K562 (cell line): Measurements from ENCODE around the gene CRYBG1. TPM values are rescaled to one million over a fixed set of nuclear protein-coding genes. Genes with fewer than 3 reads are reported as not detected.

Experiments
- BHLHE40 ChIP-seq: IDR thresholded peaks from 2 replicates; pipeline ENCODE4 v1.6.1; 2011; ENCODE audit warnings: low read length, improper control_type of control experiment
- CREBBP ChIP-seq: IDR thresholded peaks from one replicate; pipeline ENCODE4 v1.6.1; 2012; ENCODE audit warnings: low read depth, mild to moderate bottlenecking, control low read depth, inconsistent platforms, low read length
- DNMT1 ChIP-seq: fragments of 450-650 bp; IDR thresholded peaks from 2 replicates; pipeline ENCODE4 v1.6.1; 2016; ENCODE audit warnings: antibody characterized with exemption, mild to moderate bottlenecking
- EHMT2 ChIP-seq: fragments of 450-650 bp; IDR thresholded peaks from 2 replicates; pipeline ENCODE4 v1.6.1; 2018; ENCODE audit warnings: antibody characterized with exemption
- HINFP ChIP-seq: fragments of 450-650 bp; conservative IDR thresholded peaks from 2 replicates; pipeline ENCODE4 v1.6.1; 2016; ENCODE audit warnings: missing genetic modification characterization, low read depth, mild to moderate bottlenecking, control low read depth, missing compliant biosample characterization
- HNRNPLL ChIP-seq: fragments of 200-400 bp; formaldehyde crosslinking; IDR thresholded peaks from 2 replicates; pipeline ENCODE4 v1.6.1; 2017; ENCODE audit warnings: low read length, low read depth, mild to moderate bottlenecking; ENCODE audit not compliant: poor library complexity, severe bottlenecking
- HNRNPUL1 ChIP-seq: fragments of 200-400 bp; formaldehyde crosslinking; IDR thresholded peaks from 2 replicates; pipeline ENCODE4 v1.6.1; 2017; ENCODE audit warnings: low read length
- LARP7 ChIP-seq: fragments of 450-650 bp; IDR thresholded peaks from 2 replicates; pipeline ENCODE4 v1.6.1; 2016
- MAFG ChIP-seq: fragments of 450-650 bp; conservative IDR thresholded peaks from 2 replicates; pipeline ENCODE4 v1.6.1; 2016; ENCODE audit warnings: missing genetic modification characterization, missing compliant biosample characterization
- MLLT1 ChIP-seq, 2 experiments: fragments of 450-650 bp; IDR thresholded peaks; 2 replicates each; pipeline ENCODE4 v1.6.1; 2016
- NCOA2 ChIP-seq, 2 experiments: fragments of 450-650 bp; IDR thresholded peaks; 2 replicates each; pipeline ENCODE4 v1.6.1; 2018; ENCODE audit warnings: mild to moderate bottlenecking in 2 of 2, moderate library complexity in 1 of 2; ENCODE audit not compliant: partially characterized antibody in 2 of 2
- NCOA4 ChIP-seq: fragments of 450-650 bp; IDR thresholded peaks from 2 replicates; pipeline ENCODE4 v1.6.1; 2018; ENCODE audit warnings: mild to moderate bottlenecking; ENCODE audit not compliant: partially characterized antibody
- NCOR1 ChIP-seq: fragments of 450-650 bp; IDR thresholded peaks from 2 replicates; pipeline ENCODE4 v1.6.1; 2016; ENCODE audit warnings: mild to moderate bottlenecking, moderate library complexity
- NFYB ChIP-seq: IDR thresholded peaks from 2 replicates; pipeline ENCODE4 v1.6.1; 2011; ENCODE audit warnings: mild to moderate bottlenecking, moderate library complexity; ENCODE audit not compliant: insufficient read length; ENCODE audit errors: extremely low read depth
- PHB ChIP-seq: fragments of 250-450 bp; sonication (Bioruptor Pico); IDR thresholded peaks from 2 replicates; pipeline ENCODE4 v1.5.0; 2021
- POU5F1 ChIP-seq: fragments of 150-350 bp; IDR thresholded peaks from 2 replicates; pipeline ENCODE4 v1.6.1; 2014; ENCODE audit warnings: borderline replicate concordance, low read length, low read depth, mild to moderate bottlenecking; ENCODE audit not compliant: partially characterized antibody
- RFX5 ChIP-seq: IDR thresholded peaks from 2 replicates; pipeline ENCODE4 v1.6.1; 2011; ENCODE audit warnings: low read depth, mild to moderate bottlenecking, improper control_type of control experiment, low read length
- SMARCE1 ChIP-seq: fragments of 450-650 bp; IDR thresholded peaks from 2 replicates; pipeline ENCODE4 v1.7.1; 2016; ENCODE audit warnings: mild to moderate bottlenecking
- SNRNP70 ChIP-seq: fragments of 200-400 bp; formaldehyde crosslinking; optimal IDR thresholded peaks from 2 replicates; pipeline ENCODE3; 2017; ENCODE audit warnings: low read depth, low read length
- SUPT5H ChIP-seq: fragments of 450-650 bp; IDR thresholded peaks from 2 replicates; pipeline ENCODE4 v1.6.1; 2016
- TOE1 ChIP-seq, 2 experiments: fragments of 450-650 bp in 1 of 2; sonication (generic) in 1 of 2; formaldehyde crosslinking in 1 of 2; IDR thresholded peaks; 2 replicates each; pipeline versions ENCODE4 v1.7.1 to v1.8.0; 2016 to 2022; ENCODE audit warnings: borderline replicate concordance in 2 of 2, mild to moderate bottlenecking in 2 of 2, antibody characterized with exemption in 1 of 2, inconsistent platforms in 1 of 2, low read depth in 1 of 2, missing genetic modification reagents in 1 of 2, moderate library complexity in 1 of 2
- ZFPM2 ChIP-seq: fragments of 250-450 bp; sonication (Bioruptor Pico); IDR thresholded peaks from 2 replicates; pipeline ENCODE4 v1.5.1; 2022; ENCODE audit warnings: mild to moderate bottlenecking
- ZNF121 ChIP-seq: sonication (generic); formaldehyde crosslinking; conservative IDR thresholded peaks from 2 replicates; pipeline ENCODE4 v1.8.0; 2022; ENCODE audit warnings: missing genetic modification reagents
- ZNF124 ChIP-seq: sonication (generic); formaldehyde crosslinking; IDR thresholded peaks from 2 replicates; pipeline ENCODE4 v1.8.1; 2022; ENCODE audit warnings: missing genetic modification reagents
- ZNF398 ChIP-seq: fragments of 250-450 bp; sonication (Bioruptor Pico); IDR thresholded peaks from 2 replicates; pipeline ENCODE4 v1.8.0; 2021; ENCODE audit warnings: moderate library complexity, mild to moderate bottlenecking, inconsistent platforms
- ZNF583 ChIP-seq: fragments of 250-450 bp; sonication (Bioruptor Pico); IDR thresholded peaks from 2 replicates; pipeline ENCODE4 v1.4.0; 2020
- ZNF668 ChIP-seq: fragments of 250-450 bp; sonication (Bioruptor Pico); IDR thresholded peaks from 2 replicates; pipeline ENCODE4 v1.8.0; 2022; ENCODE audit warnings: mild to moderate bottlenecking, inconsistent platforms
- polyA plus RNA-seq, 8 experiments: library from polyadenylated mRNA; depleted of rRNA in 4 of 8; stranded (reverse) in 5 of 8; unstranded in 3 of 8; fragments of >200 nt; fragmentation: Nextera tagmentation in 2 of 8; fragmentation: Illumina TruSeq in 1 of 8; extraction: Ambion mirVana in 2 of 8; extraction: Trizol in 1 of 8; gene quantifications; 2 replicates each; pipeline versions ENCODE4 v1.2.1 to v1.2.3, GENCODE V29; 2011 to 2014; ENCODE audit warnings: inconsistent platforms in 1 of 8, missing spikeins in 1 of 8
- total RNA-seq, 7 experiments: library from RNA; depleted of rRNA in 6 of 7; stranded (reverse); fragments of >200 nt in 6 of 7; fragmentation: Illumina TruSeq in 2 of 7; extraction: Trizol in 2 of 7; gene quantifications; 2 replicates each; pipeline versions ENCODE4 v1.2.1 to v1.2.3, GENCODE V29; 2011 to 2021; ENCODE audit warnings: low replicate concordance in 1 of 7

CRYBG1 gene
- total and polyA plus RNA-seq, 9 of the 15 experiments (the other 6 are each of a cell fraction or from before 2014, with no cell fraction given): 0.07 to 0.47 (median 0.11) TPM

- no peak for TF ChIP-seq SUPT5H
- TF ChIP-seq SMARCE1: peak; percentile 87
- no peak for TF ChIP-seq PHB (CRISPR knock-in tag)
- TF ChIP-seq BHLHE40: peak; percentile 45; the same call in 1 of the 2 replicates
- TF ChIP-seq RFX5: no peak
- no peak for TF ChIP-seq ZNF124
- TF ChIP-seq ZNF668 (CRISPR knock-in tag): no peak
- TF ChIP-seq NCOA4: no peak
- TF ChIP-seq ZFPM2: no peak
- TF ChIP-seq NCOR1: peak; percentile 94
- no peak for TF ChIP-seq HINFP (tag)
- no peak for TF ChIP-seq TOE1 (IDR thresholded peaks at IDR 0.05; ENCODE audit: borderline replicate concordance)
- TF ChIP-seq TOE1 (CRISPR knock-in tag; IDR thresholded peaks at IDR 0.05; ENCODE audit: borderline replicate concordance, low read depth): no peak
- no peak for TF ChIP-seq DNMT1
- no peak for TF ChIP-seq ZNF583
- TF ChIP-seq NFYB: no peak
- no peak for TF ChIP-seq LARP7
- no peak for TF ChIP-seq SNRNP70
- no peak for TF ChIP-seq POU5F1
- TF ChIP-seq HNRNPLL: no peak
- no peak for TF ChIP-seq MAFG (tag)
- TF ChIP-seq CREBBP: no peak
- TF ChIP-seq ZNF398 (CRISPR knock-in tag): no peak
- TF ChIP-seq NCOA2 (IDR thresholded peaks at IDR 0.05; ENCODE audit: partially characterized antibody in 2 of 2): peak in 1 of 2 experiments; percentile 40
- TF ChIP-seq ZNF121 (CRISPR knock-in tag): no peak
- TF ChIP-seq MLLT1 (IDR thresholded peaks at IDR 0.05): peak in 1 of 2 experiments; percentile 89; a peak in 2 of 4 replicates
- peak; percentile 16; the same call in 1 of the 2 replicates for TF ChIP-seq EHMT2
- TF ChIP-seq HNRNPUL1: no peak
These were observed 160.3 kb downstream of the CRYBG1 start (continued) for GRCh38 chr6:106520711-106521401.
